Measurements from ENCODE around the gene ATP6V0A4.

DNA sequence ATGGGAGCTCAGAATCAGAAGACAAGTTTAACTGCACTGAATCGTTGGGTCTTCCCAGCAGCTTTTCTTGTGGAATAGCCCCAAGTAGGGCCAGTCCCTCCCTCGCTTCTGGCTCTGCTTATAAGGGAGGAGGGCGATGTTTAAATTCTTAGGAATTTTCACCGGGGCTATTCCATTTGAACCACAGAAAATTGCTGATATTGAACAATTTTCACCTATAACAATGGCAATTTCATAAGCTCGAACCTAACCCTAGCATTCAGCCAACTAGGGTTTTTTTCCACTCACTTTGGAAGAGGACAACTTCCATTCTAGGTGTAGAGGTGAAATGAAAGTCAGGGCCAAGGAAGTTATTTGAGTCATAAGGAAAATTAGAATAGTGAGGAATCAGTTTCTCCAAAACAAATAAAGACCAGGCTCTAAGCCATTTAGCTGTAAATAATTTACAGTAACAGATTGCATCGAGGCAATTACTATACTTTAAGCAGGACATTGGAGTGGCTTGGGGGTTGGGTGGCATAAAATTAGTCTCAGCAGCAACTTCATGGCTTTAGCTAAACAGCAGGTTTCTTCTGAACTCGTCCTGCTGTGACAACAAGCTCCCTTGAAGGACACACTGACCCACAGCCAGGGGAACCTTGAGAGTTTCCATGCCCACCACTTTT lies 1.5 kb upstream of the ATP6V0A4 start:
- no peak for TF ChIP-seq CTCF (IDR thresholded peaks at IDR 0.05)
- TF ChIP-seq POLR2A (IDR thresholded peaks at IDR 0.05), result no peak

Data from breast epithelium (tissue), 3 donors.